Measurements from ENCODE around the gene NLRP7. TPM values are rescaled to one million over a fixed set of nuclear protein-coding genes. Genes with fewer than 3 reads are reported as not detected.

Gene NLRP7
- not detected in 2 replicates for total RNA-seq

GRCh38 chr19:54947381-54947780, at the start of gene NLRP7:
TSS of gene NLRP7 (minus strand) at chr19:54947530.

GRCh38 chr19:54905803-54906511, 41.4 kb downstream of the NLRP7 start, which contains the start of gene NCR1:
TSS of gene NCR1 (plus strand) at chr19:54906148. CDS start at chr19:54906188, 40 bp downstream.

GRCh38 chr19:54873990-54874389, 73.3 kb downstream of the NLRP7 start, which contains the start of gene FCAR:
TSS of gene FCAR (plus strand) at chr19:54874235. CDS start at chr19:54874290, 55 bp downstream.

Other genes with a start within 250 kb of the NLRP7 start
- gene KIR3DL3, start 223.1 kb downstream of the NLRP7 start, total RNA-seq, result not detected in 2 replicates
- gene KIR2DL3, start 209.0 kb downstream of the NLRP7 start, total RNA-seq, result not detected in 2 replicates
- not detected in 2 replicates for gene KIR2DL1, start 177.7 kb downstream of the NLRP7 start, total RNA-seq
- not detected in 2 replicates for gene KIR2DL4, start 143.9 kb downstream of the NLRP7 start, total RNA-seq
- not detected in 2 replicates for gene KIR3DL1, start 131.1 kb downstream of the NLRP7 start, total RNA-seq
- not detected in 2 replicates for gene KIR2DS4, start 114.9 kb downstream of the NLRP7 start, total RNA-seq
- gene KIR3DL2, start 97.1 kb downstream of the NLRP7 start, total RNA-seq, result not detected in 2 replicates
- gene FCAR, start 73.3 kb downstream of the NLRP7 start, total RNA-seq, result not detected in 2 replicates
- gene NCR1, start 41.4 kb downstream of the NLRP7 start, total RNA-seq, result not detected in 2 replicates
- gene NLRP2, start 18.8 kb upstream of the NLRP7 start, total RNA-seq, result 0.27 and 0.28 TPM in 2 replicates
- gene GP6, start 90.7 kb upstream of the NLRP7 start, total RNA-seq, result not detected in 2 replicates
- 8.8 and 12.7 TPM in 2 replicates for gene RDH13, start 115.6 kb upstream of the NLRP7 start, total RNA-seq
- gene EPS8L1, start 128.3 kb upstream of the NLRP7 start, total RNA-seq, result 3.3 and 9.4 TPM in 2 replicates
- gene PPP1R12C, start 170.1 kb upstream of the NLRP7 start, total RNA-seq, result 33.6 and 40.1 TPM in 2 replicates
- 2.2 and 2.4 TPM in 2 replicates for gene TNNT1, start 201.7 kb upstream of the NLRP7 start, total RNA-seq
- not detected in 2 replicates for gene TNNI3, start 210.2 kb upstream of the NLRP7 start, total RNA-seq
- gene DNAAF3, start 219.1 kb upstream of the NLRP7 start, total RNA-seq, result 0.27 and 0.47 TPM in 2 replicates
- gene SYT5, start 232.8 kb upstream of the NLRP7 start, total RNA-seq, result not detected in 2 replicates

All from endothelial cell of coronary artery (primary cell).